Measurements from ENCODE around the gene C2CD5. TPM values are rescaled to one million over a fixed set of nuclear protein-coding genes. Genes with fewer than 3 reads are reported as not detected.

C2CD5 gene
- total and polyA plus RNA-seq, 10 donors: 21.2 to 76.3 (median 46.9) TPM

DNA sequence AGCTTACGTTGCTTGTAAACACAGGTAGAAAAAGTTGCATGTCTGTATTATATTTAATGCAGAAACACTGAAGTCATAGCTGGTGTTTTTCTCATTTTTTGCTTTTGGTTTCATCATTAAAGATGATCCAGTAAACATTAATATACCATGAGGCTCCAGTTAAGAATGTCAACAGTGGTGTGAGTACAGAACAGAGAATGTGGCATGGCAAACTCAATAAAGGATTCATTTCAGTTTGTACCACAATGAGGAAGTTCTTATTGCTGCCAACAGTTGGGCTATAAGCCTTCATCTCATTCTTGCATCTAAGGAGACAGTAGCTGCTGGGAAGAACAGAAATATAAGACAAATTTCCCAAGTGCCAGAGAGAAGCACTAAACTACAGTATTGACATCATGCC is 137.7 kb downstream of the C2CD5 start:
- H3K9me3 ChIP-seq: peaks cover 0 to 6% (median 0%) of the 10 kb centered on the region in 8 donors
- intact Hi-C loops (cut with DNase I; ENCODE audit: low total_unique reads): no loop called here
- no peak overlapping the region for H3K4me3 ChIP-seq
- H3K36me3 ChIP-seq: no peaks in the 10 kb centered on the region
- no peaks in the 10 kb centered on the region for H3K27me3 ChIP-seq (replicated peaks in 1 of 7)
- TF ChIP-seq POLR2AphosphoS5 (IDR thresholded peaks at IDR 0.05) (no peak), POLR2A (IDR thresholded peaks at IDR 0.05) (no peak)
- TF ChIP-seq, protein P1, sequence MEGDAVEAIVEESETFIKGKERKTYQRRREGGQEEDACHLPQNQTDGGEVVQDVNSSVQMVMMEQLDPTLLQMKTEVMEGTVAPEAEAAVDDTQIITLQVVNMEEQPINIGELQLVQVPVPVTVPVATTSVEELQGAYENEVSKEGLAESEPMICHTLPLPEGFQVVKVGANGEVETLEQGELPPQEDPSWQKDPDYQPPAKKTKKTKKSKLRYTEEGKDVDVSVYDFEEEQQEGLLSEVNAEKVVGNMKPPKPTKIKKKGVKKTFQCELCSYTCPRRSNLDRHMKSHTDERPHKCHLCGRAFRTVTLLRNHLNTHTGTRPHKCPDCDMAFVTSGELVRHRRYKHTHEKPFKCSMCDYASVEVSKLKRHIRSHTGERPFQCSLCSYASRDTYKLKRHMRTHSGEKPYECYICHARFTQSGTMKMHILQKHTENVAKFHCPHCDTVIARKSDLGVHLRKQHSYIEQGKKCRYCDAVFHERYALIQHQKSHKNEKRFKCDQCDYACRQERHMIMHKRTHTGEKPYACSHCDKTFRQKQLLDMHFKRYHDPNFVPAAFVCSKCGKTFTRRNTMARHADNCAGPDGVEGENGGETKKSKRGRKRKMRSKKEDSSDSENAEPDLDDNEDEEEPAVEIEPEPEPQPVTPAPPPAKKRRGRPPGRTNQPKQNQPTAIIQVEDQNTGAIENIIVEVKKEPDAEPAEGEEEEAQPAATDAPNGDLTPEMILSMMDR (IDR thresholded peaks at IDR 0.05 in 8 of 11, conservative IDR thresholded peaks at IDR 0.05 in 3 of 11): no peak
- WGBS, 5 donors: 85 to 94% (median 94%) methylated on average over 1 of the region's 1 CpG
- DNase-seq: no peak
- peaks cover 0 to 11% (median 0%) of the 10 kb centered on the region in 6 donors for H3K4me1 ChIP-seq
- H3K27ac ChIP-seq: peak overlapping the region in 4 of 8 donors; percentile 16 to 75 (median 26)

DNA sequence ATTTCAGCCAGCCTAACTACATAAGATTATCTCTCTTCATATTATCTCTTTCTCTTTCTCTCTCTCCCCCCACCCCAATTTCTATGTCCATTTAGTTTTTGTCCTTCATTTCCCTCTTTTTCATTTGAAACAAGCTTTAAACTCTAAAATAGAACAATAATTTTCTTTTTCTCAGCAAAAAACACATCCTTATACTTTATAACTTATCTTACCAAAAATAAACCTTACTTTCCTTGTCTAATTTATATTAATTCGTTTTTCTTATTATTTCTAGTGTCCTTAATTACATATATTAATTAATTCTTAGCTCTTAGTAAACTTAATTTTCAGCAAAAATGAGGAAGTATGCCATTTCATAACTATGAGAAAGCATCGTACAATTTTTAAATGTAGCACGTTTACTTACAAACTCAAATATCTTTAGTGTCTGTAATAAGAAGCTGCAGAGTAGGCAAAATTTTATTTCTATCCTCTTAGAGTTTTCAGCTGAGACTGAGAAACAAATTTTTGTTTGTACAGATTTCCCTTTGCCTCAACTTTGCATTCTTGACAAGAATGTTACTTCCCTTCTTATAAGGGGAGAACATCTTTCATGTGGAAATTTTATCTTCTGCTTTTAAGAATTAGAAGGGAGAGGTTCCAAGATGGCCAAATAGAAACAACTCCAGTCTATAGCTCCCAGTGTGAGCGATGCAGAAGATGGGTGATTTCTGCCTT is 144.7 kb downstream of the C2CD5 start:
- Histone ChIP-seq H3K27me3 (replicated peaks in 1 of 7) (no peaks in the 10 kb centered on the region), H3K9me3 (peaks cover 0 to 14% (median 3%) of the 10 kb centered on the region in 8 donors), H3K36me3 (no peaks in the 10 kb centered on the region), H3K4me3 (no peak overlapping the region), H3K27ac (peak overlapping the region in 1 of 8 donors; percentile 34), H3K4me1 (peaks cover 0 to 26% (median 14%) of the 10 kb centered on the region in 6 donors)
- WGBS, 5 donors: 58 to 68% (median 61%) methylated on average over 4 of the region's 4 CpGs
- intact Hi-C loops (cut with DNase I; ENCODE audit: low total_unique reads): no loop called here
- no peak for DNase-seq
- no peak for TF ChIP-seq POLR2A (IDR thresholded peaks at IDR 0.05)
- TF ChIP-seq POLR2AphosphoS5 (IDR thresholded peaks at IDR 0.05): no peak
- TF ChIP-seq, protein P1 (IDR thresholded peaks at IDR 0.05 in 8 of 11, conservative IDR thresholded peaks at IDR 0.05 in 3 of 11): no peak

Other genes starting within 250 kb of the C2CD5 start
- gene ST8SIA1, start 209.8 kb downstream of the C2CD5 start, total RNA-seq: 10 to 100 TPM in 2 of 7 donors, 1 to 10 TPM in 5; 1.7 to 12.2 (median 8.1) TPM
- gene ST8SIA1, start 209.8 kb downstream of the C2CD5 start, polyA plus RNA-seq: 1 to 10 TPM; 2.0 to 4.1 (median 2.8) TPM
- 10 to 100 TPM; 51.4 to 96.7 (median 82.6) TPM for gene ETNK1, start 80.6 kb upstream of the C2CD5 start, total RNA-seq
- 10 to 100 TPM; 23.4 to 28.0 (median 26.1) TPM for gene ETNK1, start 80.6 kb upstream of the C2CD5 start, polyA plus RNA-seq

All from spleen (tissue), 11 donors.